PC-9 (cell line): ENCODE results near the gene C9orf43. TPM values are rescaled to one million over a fixed set of nuclear protein-coding genes. Genes with fewer than 3 reads are reported as not detected.

Experiments used
- Bru-seq: library from RNA; stranded (reverse); fragments of 400-500 nt; gene quantifications from one replicate; lab custom pipeline; 2021; lab: Mats Ljungman, UMichigan
- BruChase-seq, 2 experiments: library from RNA; stranded (reverse); fragments of 400-500 nt; gene quantifications; one replicate each; lab custom pipeline; 2021; lab: Mats Ljungman, UMichigan
- BruUV-seq: library from RNA; stranded (reverse); fragments of 400-500 nt; replicated peaks from 2 replicates; lab custom pipeline; 2021; lab: Mats Ljungman, UMichigan
- CTCF ChIA-PET: fragments of 300-600 bp; sonication (Branson Sonifier 250); formaldehyde crosslinking; loops from one replicate; lab custom pipeline; 2022; ENCODE audit warnings: antibody characterized with exemption; lab: Charles Lee
- POLR2A ChIA-PET: fragments of 300-600 bp; sonication (Branson Sonifier 250); formaldehyde crosslinking; loops from one replicate; lab custom pipeline; 2022; ENCODE audit warnings: antibody characterized with exemption; ENCODE audit not compliant: unreplicated experiment; lab: Charles Lee
- DNase-seq, 2 experiments: peaks; one replicate each; pipeline versions ENCODE4 v3.0.0 to v3.0.0-alpha.2; 2015 to 2022; ENCODE audit warnings: mixed read lengths in 1 of 2
- H2AFZ ChIP-seq: fragments of 200-600 bp; sonication (generic); 2 replicates; pipeline ENCODE4 v1.8.1; 2017; ENCODE audit warnings: antibody characterized with exemption
- H3F3A ChIP-seq: fragments of 200-600 bp; sonication (generic); 2 replicates; pipeline ENCODE4 v1.8.1; 2017; ENCODE audit warnings: antibody characterized with exemption, mild to moderate bottlenecking, low read depth; ENCODE audit not compliant: insufficient read depth
- H3K27ac ChIP-seq: fragments of 200-600 bp; sonication (generic); 2 replicates; pipeline ENCODE4 v1.6.1; 2016; ENCODE audit warnings: mixed run types
- H3K27me3 ChIP-seq: fragments of 200-600 bp; sonication (generic); 2 replicates; pipeline ENCODE4 v1.6.1; 2016; ENCODE audit warnings: low read depth, mixed run types; ENCODE audit not compliant: insufficient read depth
- H3K36me3 ChIP-seq: fragments of 200-600 bp; sonication (generic); 2 replicates; pipeline ENCODE4 v1.6.1; 2016; ENCODE audit warnings: low read depth, mixed run types
- H3K4me1 ChIP-seq: fragments of 200-600 bp; sonication (generic); replicated peaks from 2 replicates; pipeline ENCODE4 v1.6.1; 2016; ENCODE audit warnings: mixed run types; ENCODE audit not compliant: insufficient read depth
- H3K4me2 ChIP-seq: fragments of 200-600 bp; sonication (generic); 2 replicates; pipeline ENCODE4 v1.6.1; 2017; ENCODE audit warnings: mixed run types
- H3K4me3 ChIP-seq: fragments of 200-600 bp; sonication (generic); 2 replicates; pipeline ENCODE4 v1.6.1; 2016; ENCODE audit warnings: mixed run types
- H3K79me2 ChIP-seq: fragments of 200-600 bp; sonication (generic); 2 replicates; pipeline ENCODE4 v1.6.1; 2017; ENCODE audit warnings: low read depth, mixed run types
- H3K9me2 ChIP-seq: fragments of 200-600 bp; sonication (generic); 2 replicates; pipeline ENCODE4 v1.8.1; 2017; ENCODE audit warnings: mild to moderate bottlenecking; ENCODE audit not compliant: insufficient read depth
- H3K9me3 ChIP-seq: fragments of 200-600 bp; sonication (generic); 2 replicates; pipeline ENCODE4 v1.8.1; 2016; ENCODE audit warnings: low read depth; ENCODE audit not compliant: insufficient read depth
- H4K20me1 ChIP-seq: fragments of 200-600 bp; sonication (generic); 2 replicates; pipeline ENCODE4 v1.8.1; 2017; ENCODE audit not compliant: insufficient read depth
- CTCF ChIP-seq: fragments of 200-600 bp; sonication (generic); conservative IDR thresholded peaks from 2 replicates; pipeline ENCODE4 v1.6.1; 2017; ENCODE audit warnings: mixed run types, antibody characterized with exemption, mild to moderate bottlenecking, moderate library complexity
- EZH2 ChIP-seq: fragments of 200-600 bp; sonication (generic); IDR thresholded peaks from 2 replicates; pipeline ENCODE4 v1.8.0; 2017; ENCODE audit warnings: antibody characterized with exemption, low read depth
- intact Hi-C: fragments of 100-400 bp; cut with micrococcal nuclease; formaldehyde crosslinking; loops from one replicate; pipeline ENCODE4 v1.10.0; 2022; ENCODE audit not compliant: unreplicated experiment
- long read RNA-seq: library from polyadenylated mRNA; stranded (forward); transcript quantifications from one replicate; pipeline ENCODE4 v2.0.0, GENCODE V29; 2022
- total RNA-seq: library from RNA; stranded (reverse); gene quantifications from 2 replicates; pipeline ENCODE4 v1.2.3, GENCODE V29; 2021

C9orf43 gene
- 1.5 and 2.5 TPM in 2 replicates for total RNA-seq
- percentile 38 among the genes with signal in this experiment for Bru-seq, nascent RNA
- percentile 36 among the genes with signal in this experiment for BruChase-seq, experiment 1, labeled RNA remaining after a 2-hour chase
- BruChase-seq, experiment 2, labeled RNA remaining after a 6-hour chase: percentile 45 among the genes with signal in this experiment
- long read RNA-seq, partial matches to known transcripts: 0 of 3 reads
- long read RNA-seq, other reads (novel, unspliced or antisense): 2 of 3 reads

GRCh38 chr9:113410207-113410864, at the start of gene C9orf43, which contains the start of gene POLE3:
TSS of gene C9orf43 (plus strand) at chr9:113410747. CDS start at chr9:113413494, 2,747 bp downstream.
TSS of gene POLE3 (minus strand) at chr9:113410675. CDS start at chr9:113410293, 382 bp downstream.
- Histone ChIP-seq H3K27me3 (no peaks in the 10 kb centered on the region), H3K4me3 (peak within 1 kb of the TSS; percentile 76), H3K4me1 (peaks cover 18% of the 10 kb centered on the region), H4K20me1 (no peaks in the 10 kb centered on the region), H3K79me2 (peaks cover 21% of the 10 kb centered on the region), H3K4me2 (peak within 1 kb of the TSS; percentile 80), H3K9me3 (no peaks in the 10 kb centered on the region), H3K27ac (peak within 1 kb of the TSS; percentile 89), H3F3A (peaks cover 30% of the 10 kb centered on the region), H3K36me3 (peaks cover 11% of the 10 kb centered on the region), H2AFZ (peak within 1 kb of the TSS; percentile 88), H3K9me2 (no peaks in the 10 kb centered on the region)
- ChIA-PET POLR2A (interaction anchor here (0.6 to 1.1 kb wide), 9 partner anchors 9 to 493 kb away, joined by 3 to 6 read pairs (median 4); partner anchors contain the start of genes ALAD, FKBP15 and SLC31A1), CTCF (interaction anchor here (0.7 to 1.1 kb wide), 4 partner anchors 9 to 248 kb away, joined by 3 to 8 read pairs (median 4); partner anchors contain the start of gene ALAD)
- no TSS peak for BruUV-seq
- intact Hi-C loops: loop anchor here (1.0 kb wide), 3 partner anchors 70 to 189 kb away; partner anchors contain the start of genes CDC26, FKBP15, PRPF4 and SLC31A1
- TF ChIP-seq EZH2 (no peak), CTCF (no peak)
- DNase-seq: peak; percentile 87 to 95

- Histone ChIP-seq H3K9me3 (no peaks in the 10 kb centered on the region), H4K20me1 (0 out of 2 replicates have a peak, but pooled peaks cover 3% of the 10 kb centered on the region), H3K9me2 (no peaks in the 10 kb centered on the region), H3K4me1 (peaks cover 19% of the 10 kb centered on the region), H3F3A (peaks cover 10% of the 10 kb centered on the region; the same call in 1 of the 2 replicates), H3K4me3 (no peak overlapping the region), H3K79me2 (no peaks in the 10 kb centered on the region), H3K27me3 (no peaks in the 10 kb centered on the region), H2AFZ (no peak overlapping the region), H3K27ac (0 out of 2 replicates have a peak overlapping the region, but pooled peaks have one; percentile 2), H3K36me3 (no peaks in the 10 kb centered on the region), H3K4me2 (peak overlapping the region; percentile 40)
- intact Hi-C loops: no loop called here
- BruUV-seq: no TSS peak
- TF ChIP-seq EZH2 (no peak), CTCF (no peak)
- ChIA-PET POLR2A (no interaction called here), CTCF (interaction anchor here (0.6 kb wide), 1 partner anchor 1088 kb away, joined by 3 read pairs; no protein-coding TSS in a partner anchor)
- peak in 1 of 2 experiments; percentile 51 for DNase-seq
Measured at GRCh38 chr9:113361304-113362018, 49.1 kb upstream of the C9orf43 start.

- intact Hi-C loops: no loop called here
- TF ChIP-seq EZH2 (no peak), CTCF (no peak)
- H3K36me3 ChIP-seq: no peaks in the 10 kb centered on the region
- H3K4me3 ChIP-seq: no peak overlapping the region
- no peaks in the 10 kb centered on the region for H3K9me3 ChIP-seq
- ChIA-PET CTCF (no interaction called here), POLR2A (no interaction called here)
- no peak overlapping the region for H3K27ac ChIP-seq
- no peaks in the 10 kb centered on the region for H3K27me3 ChIP-seq
- no peaks in the 10 kb centered on the region for H3K79me2 ChIP-seq
- no peaks in the 10 kb centered on the region for H3K9me2 ChIP-seq
- H3F3A ChIP-seq: peaks cover 10% of the 10 kb centered on the region; the same call in 1 of the 2 replicates
- DNase-seq: no peak
- H2AFZ ChIP-seq: no peak overlapping the region
- 0 out of 2 replicates have a peak, but pooled peaks cover 3% of the 10 kb centered on the region for H4K20me1 ChIP-seq
- no peak overlapping the region for H3K4me2 ChIP-seq
- BruUV-seq: no TSS peak
- H3K4me1 ChIP-seq: peaks cover 19% of the 10 kb centered on the region
Measured at GRCh38 chr9:113363336-113363735, 47.2 kb upstream of the C9orf43 start.
